Pulmonary artery endothelial cell (primary cell): ENCODE results near the gene MST1. TPM values are rescaled to one million over a fixed set of nuclear protein-coding genes. Genes with fewer than 3 reads are reported as not detected.

ENCODE experiments used
- DNase-seq: peaks from one replicate; pipeline ENCODE4 v3.0.0-alpha.2; 2011; ENCODE audit warnings: low read depth, low spot score
- total RNA-seq: library from RNA; depleted of rRNA; stranded (reverse); fragments of >200 nt; gene quantifications from 2 replicates; pipeline ENCODE4 v1.2.3, GENCODE V29; 2014

The MST1 gene
- total RNA-seq, 1 donor from 2014 or later, result 2.8 TPM

DNA sequence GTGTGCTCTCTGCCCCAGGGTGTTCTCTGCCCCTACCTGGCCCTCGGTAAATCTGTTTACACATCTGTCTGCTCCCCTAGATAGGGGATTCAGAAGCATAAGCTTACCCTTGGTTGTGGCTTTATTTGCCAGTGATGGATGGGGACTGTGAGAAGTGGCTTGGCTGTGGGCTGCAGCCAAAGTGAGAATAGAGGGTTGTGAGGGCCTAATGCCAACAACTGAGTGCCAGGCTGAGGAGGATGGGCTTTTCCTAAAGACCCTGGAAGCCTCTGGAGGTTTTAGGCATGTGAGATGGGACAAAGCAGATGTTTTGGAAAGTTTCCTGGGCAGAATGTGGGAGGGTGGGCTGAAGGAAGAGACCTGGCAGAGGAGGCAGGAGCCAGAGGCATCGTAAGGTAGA, 30.6 kb downstream of the MST1 start:
- no peak for DNase-seq

DNA sequence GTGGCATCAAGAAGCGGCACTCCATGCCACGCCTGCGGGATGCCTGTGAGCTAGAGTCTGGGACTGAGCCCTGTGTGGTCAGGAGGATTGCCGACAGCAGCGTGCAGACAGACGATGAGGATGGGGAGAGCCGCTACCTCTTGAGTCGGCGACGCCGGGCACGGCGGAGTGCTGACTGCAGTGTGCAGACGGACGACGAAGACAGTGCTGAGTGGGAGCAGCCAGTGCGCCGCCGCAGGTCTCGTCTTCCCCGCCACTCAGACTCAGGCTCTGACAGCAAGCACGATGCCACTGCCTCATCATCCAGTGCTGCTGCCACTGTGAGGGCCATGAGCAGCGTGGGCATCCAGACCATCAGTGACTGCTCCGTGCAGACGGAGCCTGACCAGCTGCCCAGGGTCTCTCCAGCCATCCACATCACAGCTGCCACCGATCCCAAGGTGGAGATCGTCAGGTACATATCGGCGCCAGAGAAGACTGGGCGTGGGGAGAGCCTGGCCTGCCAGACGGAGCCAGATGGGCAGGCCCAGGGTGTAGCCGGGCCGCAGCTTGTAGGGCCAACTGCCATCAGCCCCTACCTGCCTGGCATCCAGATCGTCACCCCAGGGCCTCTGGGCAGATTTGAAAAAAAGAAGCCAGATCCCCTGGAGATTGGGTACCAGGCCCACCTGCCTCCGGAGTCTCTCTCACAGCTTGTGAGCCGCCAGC, 31.9 kb downstream of the MST1 start:
- no peak for DNase-seq

DNA sequence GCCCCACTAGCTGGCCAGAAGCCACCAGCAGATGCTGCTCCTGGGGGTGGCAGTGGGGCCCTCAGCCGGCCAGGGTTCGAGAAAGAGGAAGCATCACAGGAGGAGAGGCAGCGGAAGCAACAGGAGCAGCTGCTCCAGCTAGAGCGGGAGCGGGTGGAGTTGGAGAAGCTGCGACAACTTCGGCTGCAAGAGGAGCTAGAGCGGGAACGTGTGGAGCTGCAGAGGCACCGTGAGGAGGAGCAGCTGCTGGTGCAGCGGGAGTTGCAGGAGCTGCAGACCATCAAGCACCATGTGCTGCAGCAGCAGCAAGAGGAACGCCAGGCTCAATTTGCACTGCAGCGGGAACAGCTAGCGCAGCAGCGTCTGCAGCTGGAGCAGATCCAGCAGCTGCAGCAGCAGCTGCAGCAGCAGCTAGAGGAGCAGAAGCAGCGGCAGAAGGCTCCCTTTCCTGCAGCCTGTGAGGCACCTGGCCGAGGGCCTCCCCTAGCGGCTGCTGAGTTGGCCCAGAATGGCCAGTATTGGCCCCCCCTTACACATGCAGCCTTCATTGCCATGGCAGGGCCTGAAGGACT, 32.6 kb downstream of the MST1 start:
- DNase-seq, result no peak

DNA sequence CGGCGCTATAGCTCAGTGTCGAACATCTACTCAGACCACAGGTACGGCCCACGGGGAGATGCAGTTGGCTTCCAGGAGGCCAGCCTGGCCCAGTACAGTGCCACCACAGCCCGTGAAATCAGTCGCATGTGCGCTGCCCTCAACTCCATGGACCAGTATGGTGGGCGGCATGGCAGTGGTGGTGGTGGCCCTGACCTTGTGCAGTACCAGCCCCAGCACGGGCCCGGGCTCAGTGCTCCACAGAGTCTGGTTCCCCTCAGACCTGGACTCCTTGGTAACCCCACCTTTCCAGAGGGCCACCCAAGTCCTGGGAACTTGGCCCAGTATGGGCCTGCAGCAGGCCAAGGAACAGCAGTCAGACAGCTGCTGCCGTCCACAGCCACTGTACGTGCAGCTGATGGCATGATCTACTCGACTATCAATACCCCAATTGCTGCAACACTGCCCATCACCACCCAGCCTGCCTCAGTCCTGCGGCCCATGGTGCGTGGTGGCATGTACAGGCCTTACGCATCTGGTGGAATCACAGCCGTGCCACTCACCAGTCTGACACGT, 33.5 kb downstream of the MST1 start:
- DNase-seq, result no peak

DNA sequence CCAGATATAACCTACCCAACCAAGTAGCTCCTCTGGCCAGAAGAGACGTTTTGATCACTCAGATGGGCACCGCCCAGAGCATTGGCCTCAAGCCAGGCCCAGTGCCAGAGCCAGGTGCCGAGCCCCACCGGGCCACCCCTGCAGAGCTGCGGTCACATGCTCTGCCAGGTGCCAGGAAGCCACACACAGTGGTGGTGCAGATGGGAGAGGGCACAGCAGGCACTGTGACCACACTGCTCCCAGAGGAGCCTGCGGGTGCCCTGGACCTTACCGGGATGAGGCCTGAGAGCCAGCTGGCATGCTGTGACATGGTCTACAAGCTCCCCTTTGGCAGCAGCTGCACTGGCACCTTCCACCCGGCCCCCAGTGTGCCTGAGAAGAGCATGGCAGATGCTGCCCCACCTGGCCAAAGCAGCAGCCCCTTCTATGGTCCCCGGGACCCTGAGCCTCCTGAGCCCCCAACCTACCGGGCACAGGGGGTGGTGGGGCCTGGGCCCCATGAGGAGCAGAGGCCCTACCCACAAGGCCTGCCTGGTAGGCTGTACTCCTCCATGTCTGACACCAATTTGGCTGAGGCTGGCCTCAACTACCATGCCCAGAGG, 34.2 kb downstream of the MST1 start:
- DNase-seq, result no peak

DNA sequence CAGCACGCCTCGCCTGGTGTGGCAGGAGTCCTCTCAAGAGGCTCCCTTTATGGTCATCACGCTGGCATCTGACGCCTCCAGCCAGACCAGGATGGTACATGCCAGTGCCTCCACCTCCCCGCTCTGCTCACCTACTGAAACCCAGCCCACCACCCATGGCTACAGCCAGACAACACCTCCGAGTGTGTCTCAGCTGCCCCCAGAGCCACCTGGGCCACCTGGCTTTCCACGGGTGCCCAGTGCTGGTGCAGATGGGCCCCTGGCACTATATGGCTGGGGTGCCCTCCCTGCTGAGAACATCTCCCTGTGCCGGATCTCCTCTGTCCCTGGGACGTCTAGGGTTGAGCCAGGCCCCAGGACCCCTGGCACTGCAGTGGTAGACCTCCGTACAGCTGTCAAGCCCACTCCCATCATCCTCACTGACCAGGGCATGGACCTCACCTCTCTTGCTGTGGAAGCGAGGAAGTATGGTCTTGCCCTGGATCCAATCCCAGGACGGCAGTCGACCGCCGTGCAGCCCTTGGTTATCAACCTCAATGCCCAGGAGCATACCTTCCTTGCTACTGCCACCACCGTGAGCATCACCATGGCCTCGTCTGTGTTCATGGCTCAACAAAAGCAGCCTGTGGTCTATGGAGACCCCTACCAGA, 35.0 kb downstream of the MST1 start:
- DNase-seq, result no peak

DNA sequence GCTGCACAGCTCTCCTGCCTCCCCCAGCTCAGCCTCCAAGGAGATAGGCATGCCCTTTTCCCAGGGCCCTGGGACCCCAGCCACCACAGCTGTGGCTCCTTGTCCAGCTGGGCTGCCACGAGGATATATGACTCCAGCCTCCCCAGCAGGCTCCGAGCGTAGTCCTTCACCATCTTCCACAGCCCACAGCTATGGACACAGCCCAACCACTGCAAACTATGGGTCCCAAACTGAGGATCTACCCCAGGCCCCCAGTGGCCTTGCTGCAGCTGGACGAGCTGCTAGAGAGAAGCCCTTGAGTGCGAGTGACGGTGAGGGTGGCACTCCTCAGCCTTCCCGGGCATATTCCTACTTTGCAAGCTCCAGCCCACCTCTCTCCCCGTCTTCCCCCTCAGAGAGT, 35.7 kb downstream of the MST1 start:
- no peak for DNase-seq

DNA sequence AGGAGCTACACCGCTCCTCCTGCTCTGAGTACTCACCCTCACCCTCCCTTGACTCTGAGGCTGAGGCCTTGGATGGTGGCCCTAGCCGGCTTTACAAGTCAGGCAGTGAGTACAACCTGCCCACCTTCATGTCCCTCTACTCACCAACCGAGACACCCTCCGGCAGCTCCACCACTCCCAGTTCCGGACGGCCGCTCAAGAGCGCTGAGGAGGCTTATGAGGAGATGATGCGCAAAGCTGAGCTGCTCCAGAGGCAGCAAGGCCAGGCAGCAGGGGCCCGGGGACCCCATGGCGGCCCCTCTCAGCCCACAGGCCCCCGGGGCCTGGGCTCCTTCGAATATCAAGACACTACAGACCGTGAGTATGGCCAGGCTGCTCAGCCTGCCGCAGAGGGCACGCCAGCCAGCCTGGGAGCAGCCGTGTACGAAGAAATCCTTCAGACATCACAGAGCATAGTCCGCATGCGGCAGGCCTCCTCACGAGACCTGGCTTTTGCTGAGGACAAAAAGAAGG, 36.3 kb downstream of the MST1 start:
- no peak for DNase-seq

DNA sequence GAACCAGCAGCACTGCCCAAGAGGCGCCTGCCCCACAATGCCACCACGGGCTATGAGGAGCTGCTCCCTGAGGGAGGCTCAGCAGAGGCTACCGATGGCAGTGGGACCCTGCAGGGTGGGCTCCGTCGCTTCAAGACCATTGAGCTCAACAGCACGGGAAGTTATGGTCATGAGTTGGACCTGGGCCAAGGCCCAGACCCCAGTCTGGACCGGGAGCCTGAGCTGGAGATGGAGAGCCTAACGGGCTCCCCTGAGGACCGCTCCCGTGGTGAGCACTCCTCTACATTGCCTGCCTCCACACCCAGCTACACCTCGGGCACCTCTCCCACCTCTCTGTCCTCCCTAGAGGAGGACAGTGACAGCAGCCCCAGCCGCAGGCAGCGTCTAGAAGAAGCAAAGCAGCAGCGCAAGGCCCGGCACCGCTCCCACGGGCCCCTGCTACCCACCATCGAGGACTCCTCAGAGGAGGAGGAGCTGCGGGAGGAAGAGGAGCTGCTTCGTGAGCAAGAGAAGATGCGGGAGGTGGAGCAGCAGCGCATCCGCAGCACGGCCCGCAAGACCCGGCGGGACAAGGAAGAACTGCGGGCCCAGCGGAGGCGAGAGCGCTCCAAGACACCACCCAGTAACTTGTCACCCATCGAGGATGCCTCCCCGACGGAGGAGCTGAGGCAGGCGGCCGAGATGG, 36.9 kb downstream of the MST1 start:
- no peak for DNase-seq

DNA sequence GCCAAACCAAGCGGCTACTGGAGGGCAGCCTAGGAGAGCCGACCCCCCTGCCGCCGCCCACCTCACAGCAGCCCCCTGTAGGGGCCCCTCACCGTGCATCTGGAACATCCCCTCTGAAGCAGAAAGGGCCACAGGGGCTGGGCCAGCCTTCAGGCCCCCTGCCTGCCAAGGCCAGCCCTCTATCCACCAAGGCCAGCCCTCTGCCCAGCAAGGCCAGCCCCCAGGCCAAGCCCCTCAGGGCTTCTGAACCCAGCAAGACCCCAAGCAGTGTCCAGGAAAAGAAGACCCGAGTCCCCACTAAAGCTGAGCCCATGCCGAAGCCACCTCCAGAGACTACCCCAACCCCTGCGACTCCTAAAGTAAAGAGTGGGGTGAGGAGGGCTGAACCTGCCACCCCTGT, 38.6 kb downstream of the MST1 start:
- no peak for DNase-seq

DNA sequence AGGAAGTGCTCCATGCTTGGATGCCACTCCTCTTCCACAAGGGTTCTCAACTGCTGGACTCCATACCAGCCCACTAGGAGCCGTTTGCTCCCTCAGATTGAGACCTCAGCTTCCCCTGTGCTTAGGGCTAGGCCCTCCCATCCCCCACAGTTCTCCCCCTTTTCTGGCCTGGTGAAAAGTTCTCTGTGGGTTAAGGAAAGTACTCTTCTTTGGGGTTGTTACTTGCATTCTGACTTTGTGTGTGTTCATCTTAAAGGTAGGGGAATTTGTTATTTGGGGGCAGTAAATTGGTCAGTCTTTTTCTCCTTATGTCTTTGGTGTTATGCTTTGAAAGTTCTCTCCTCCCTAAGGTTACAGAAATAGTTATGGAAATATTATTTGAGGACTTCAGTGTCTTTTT, 39.1 kb downstream of the MST1 start:
- DNase-seq, result no peak

DNA sequence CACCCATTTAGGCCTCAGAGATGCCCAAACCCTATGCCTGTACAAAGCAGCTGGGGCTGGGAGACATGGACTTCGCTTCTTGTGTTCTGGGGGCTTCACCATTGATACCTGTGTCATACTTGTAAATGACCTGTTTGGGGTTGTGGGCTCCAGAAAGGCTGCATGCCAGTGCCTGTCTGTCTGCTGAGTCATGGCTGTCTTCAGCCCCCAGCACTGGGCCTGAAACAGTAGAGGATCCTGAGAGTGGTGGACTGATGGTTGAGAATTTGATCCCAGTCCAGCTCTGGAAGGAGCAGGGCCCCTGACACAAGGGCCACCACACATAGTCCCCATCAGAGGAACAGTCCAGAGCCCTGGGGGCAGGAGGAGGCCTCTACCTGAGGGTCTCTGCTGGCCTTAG, 39.7 kb downstream of the MST1 start:
- no peak for DNase-seq

DNA sequence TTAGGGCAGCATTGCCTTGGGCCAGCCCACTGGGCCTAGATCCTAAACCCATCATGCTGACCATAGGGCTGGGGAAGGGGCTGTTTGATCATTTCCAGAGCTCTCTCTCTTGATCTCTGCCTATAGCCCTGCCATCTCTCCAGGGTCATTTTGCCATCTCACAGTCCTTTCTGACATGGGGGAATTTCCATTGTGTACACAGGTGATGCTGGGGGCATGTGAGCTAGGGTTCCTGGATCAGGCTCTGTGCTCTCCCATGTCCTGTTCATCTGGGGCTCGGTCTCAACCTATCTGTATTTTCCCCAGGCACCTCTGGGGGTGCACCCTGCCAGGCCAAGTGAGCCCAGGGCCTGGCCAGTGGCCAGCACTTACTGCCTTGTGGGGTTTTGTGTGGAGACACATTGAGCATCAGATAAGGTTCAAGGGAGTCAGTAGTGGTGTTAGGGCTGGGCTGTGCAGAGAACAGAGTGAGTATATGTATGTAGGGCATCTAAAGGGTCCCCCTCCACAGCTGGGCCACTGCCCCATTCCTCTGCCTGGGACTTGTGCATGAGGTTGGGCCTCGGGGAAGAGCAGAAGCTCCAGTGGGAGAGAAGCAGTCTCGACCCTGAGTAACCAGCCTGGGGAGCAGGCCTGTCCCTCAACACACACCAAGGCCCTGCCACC, 40.8 kb downstream of the MST1 start:
- no peak for DNase-seq

DNA sequence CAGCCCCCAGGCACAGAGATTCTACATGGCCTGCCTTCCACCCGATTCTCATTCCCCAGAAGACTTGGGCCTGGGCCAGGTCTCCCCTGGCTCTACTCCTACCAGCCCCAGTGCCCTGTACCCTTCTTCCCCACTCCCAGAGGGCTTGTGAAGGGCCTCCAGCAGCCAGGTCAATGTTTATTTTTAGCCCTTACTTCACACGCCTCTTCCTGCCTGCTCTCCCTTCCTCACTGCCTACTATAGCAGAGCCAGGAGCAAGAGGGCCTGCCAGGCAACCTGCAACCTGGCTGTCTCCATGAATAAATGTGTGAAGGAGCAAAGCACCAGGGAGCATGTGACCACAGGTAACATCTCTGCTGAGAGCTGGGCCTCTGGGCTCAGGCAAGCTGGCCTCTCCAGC, 41.5 kb downstream of the MST1 start:
- DNase-seq, result no peak

DNA sequence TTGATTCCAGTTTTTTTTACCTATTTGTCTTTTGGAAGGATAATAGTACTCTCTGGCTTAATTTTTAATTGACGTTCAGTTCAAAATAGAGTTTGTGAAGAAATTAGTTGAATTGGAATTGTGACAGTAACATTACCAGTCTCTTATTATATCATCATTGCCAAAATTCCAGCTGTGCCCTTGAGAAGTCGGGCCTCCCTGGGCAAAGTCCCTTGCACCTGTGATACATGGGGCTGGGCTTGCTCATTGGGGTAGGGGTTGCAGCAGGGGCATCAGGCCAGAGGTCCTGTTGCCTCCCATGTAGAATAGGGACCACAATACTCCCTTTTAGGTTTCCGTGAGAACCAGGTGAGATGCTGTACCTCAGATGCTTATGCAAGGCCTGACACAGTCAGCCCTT, 43.0 kb downstream of the MST1 start:
- no peak for DNase-seq

DNA sequence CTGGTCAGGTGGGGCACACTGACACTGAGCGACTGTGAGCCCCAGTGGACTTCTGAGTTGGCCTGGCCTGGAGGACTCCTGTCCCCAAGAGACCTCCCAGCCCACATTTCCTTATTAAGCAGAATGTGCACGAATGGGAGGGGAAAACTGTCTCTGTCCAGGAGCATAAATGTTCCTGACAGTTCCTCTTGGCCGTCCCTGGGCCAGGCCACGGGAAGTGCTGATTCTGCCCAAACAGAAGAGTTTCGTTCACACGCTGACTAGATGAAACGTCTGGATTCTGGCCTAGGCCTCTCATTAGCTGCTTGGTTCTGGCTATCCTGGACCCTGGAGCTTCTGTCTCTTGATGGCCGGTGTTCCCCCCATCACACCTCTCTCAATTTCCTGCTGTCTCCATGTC, 44.6 kb downstream of the MST1 start:
- DNase-seq, result no peak

DNA sequence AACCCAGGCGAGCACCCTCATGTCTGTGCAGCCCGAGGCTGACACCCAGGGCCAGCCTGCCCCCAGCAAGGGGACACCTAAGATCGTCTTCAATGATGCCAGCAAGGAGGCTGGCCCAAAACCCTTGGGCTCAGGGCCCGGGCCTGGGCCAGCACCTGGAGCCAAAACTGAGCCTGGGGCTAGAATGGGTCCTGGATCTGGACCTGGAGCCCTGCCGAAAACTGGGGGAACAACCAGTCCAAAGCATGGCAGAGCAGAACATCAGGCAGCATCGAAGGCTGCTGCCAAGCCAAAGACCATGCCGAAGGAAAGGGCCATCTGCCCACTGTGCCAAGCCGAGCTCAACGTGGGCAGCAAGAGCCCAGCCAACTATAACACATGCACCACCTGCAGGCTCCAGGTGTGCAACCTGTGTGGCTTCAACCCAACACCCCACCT, 46.5 kb downstream of the MST1 start:
- DNase-seq, result no peak

DNA sequence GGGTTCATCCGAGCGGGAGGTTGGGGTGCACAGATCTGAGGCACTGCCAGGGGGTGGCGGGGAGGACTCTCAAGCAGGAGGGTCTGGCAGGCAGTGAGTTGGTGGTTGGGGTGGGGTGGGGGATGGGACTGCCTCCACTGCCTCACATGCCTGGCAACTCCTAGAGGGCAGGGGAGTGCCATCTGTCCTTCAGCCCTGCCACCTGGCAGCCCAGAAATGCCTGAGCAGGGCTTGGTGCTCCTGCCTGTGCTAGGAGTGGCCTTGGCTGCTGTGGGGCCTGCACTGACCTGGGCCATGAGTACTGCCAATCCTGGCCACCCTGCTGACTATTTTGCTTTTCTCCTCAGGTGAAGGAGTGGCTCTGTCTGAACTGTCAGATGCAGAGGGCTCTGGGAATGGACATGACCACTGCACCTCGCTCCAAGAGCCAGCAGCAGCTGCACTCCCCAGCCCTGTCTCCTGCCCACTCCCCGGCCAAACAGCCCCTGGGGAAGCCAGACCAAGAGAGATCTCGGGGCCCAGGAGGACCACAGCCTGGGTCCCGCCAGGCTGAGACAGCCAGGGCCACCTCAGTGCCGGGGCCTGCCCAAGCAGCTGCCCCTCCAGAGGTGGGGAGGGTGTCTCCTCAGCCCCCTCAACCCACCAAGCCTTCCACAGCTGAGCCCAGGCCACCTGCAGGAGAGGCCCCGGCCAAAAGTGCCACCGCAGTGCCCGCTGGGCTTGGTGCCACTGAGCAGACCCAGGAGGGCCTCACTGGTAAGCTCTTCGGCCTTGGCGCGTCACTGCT, 47.2 kb downstream of the MST1 start:
- no peak for DNase-seq

DNA sequence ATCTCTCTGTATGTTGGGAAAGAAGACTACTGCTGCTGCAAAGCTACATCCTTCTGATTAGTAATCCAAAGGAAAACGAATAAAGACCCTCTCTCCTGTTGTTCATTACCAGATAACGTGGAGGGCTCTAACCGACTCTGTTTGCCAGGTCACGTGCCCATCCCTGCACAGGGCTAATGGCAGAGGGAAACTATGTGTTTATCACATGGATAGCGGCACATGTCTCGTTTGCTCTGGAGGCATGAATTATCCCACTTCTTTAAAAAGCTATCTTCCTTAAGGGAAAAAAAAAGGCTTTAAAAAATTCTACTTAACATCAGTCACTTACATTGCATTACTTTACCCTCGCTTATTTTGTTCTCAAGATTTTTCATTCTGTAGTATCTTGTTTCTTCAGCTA, 48.0 kb downstream of the MST1 start:
- DNase-seq, result no peak

DNA sequence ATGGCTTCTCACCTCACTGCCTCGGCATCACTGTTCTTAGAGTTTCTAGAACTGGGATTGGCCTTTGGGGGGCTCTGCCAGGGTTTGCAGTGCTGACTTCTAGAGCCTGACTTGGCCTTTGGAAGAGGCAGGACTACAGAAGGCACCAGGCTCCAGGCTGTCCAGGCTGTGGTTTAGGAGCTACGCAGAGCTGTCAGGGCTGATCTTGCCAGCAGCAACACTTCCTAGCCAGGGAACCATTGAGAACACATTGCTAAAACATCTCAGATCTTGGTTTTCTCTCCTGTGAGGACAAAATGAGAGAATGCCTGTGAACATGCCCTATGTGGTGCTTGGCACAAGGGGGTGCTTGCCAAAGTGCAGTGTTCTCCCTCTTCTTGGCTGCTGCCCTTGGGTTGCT, 49.7 kb downstream of the MST1 start:
- no peak for DNase-seq
